WTC11 (cell line): ENCODE data around the gene ABCD4.

Experiments used
- ESRRA ChIP-seq: sonication (generic); formaldehyde crosslinking; IDR thresholded peaks from 2 replicates; pipeline ENCODE4 v1.8.1; 2022; ENCODE audit warnings: mild to moderate bottlenecking, missing genetic modification reagents, borderline replicate concordance
- HMGA2 ChIP-seq: fragments of 250-450 bp; sonication (Bioruptor Pico); IDR thresholded peaks from 2 replicates; pipeline ENCODE4 v1.4.0; 2021; ENCODE audit warnings: mild to moderate bottlenecking, moderate library complexity
- NFYB ChIP-seq: sonication (generic); formaldehyde crosslinking; conservative IDR thresholded peaks from 2 replicates; pipeline ENCODE4 v1.8.0; 2022; ENCODE audit warnings: low read depth, missing genetic modification reagents
- NR2C2 ChIP-seq: sonication (generic); formaldehyde crosslinking; IDR thresholded peaks from 2 replicates; pipeline ENCODE4 v1.8.0; 2022; ENCODE audit warnings: mild to moderate bottlenecking, missing genetic modification reagents
- NR3C1 ChIP-seq: sonication (generic); formaldehyde crosslinking; conservative IDR thresholded peaks from 2 replicates; pipeline ENCODE4 v1.8.1; 2023; ENCODE audit warnings: low read depth, mild to moderate bottlenecking, missing genetic modification reagents
- TCF7 ChIP-seq: sonication (generic); formaldehyde crosslinking; IDR thresholded peaks from 2 replicates; pipeline ENCODE4 v1.8.0; 2022; ENCODE audit warnings: mild to moderate bottlenecking, low read depth, missing genetic modification reagents, moderate library complexity
- TEAD4 ChIP-seq: sonication (generic); formaldehyde crosslinking; IDR thresholded peaks from 2 replicates; pipeline ENCODE4 v1.8.0; 2022; ENCODE audit warnings: mild to moderate bottlenecking, missing genetic modification reagents
- ZNF423 ChIP-seq: fragments of 250-450 bp; sonication (Bioruptor Pico); IDR thresholded peaks from 2 replicates; pipeline ENCODE4 v2.1.2; 2022; ENCODE audit warnings: mild to moderate bottlenecking, moderate library complexity
- TF ChIP-seq, protein P1 (sequence below): sonication (generic); formaldehyde crosslinking; conservative IDR thresholded peaks from 2 replicates; pipeline ENCODE4 v1.8.1; 2022; ENCODE audit warnings: mild to moderate bottlenecking, missing genetic modification reagents
- TF ChIP-seq, protein P2 (sequence below): fragments of 200-600 bp; IDR thresholded peaks from 2 replicates; pipeline ENCODE4 v1.8.0; 2022; ENCODE audit warnings: antibody characterized with exemption

- TF ChIP-seq, protein P1, sequence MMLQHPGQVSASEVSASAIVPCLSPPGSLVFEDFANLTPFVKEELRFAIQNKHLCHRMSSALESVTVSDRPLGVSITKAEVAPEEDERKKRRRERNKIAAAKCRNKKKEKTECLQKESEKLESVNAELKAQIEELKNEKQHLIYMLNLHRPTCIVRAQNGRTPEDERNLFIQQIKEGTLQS (CRISPR knock-in tag): no peak
- TF ChIP-seq, protein P2, sequence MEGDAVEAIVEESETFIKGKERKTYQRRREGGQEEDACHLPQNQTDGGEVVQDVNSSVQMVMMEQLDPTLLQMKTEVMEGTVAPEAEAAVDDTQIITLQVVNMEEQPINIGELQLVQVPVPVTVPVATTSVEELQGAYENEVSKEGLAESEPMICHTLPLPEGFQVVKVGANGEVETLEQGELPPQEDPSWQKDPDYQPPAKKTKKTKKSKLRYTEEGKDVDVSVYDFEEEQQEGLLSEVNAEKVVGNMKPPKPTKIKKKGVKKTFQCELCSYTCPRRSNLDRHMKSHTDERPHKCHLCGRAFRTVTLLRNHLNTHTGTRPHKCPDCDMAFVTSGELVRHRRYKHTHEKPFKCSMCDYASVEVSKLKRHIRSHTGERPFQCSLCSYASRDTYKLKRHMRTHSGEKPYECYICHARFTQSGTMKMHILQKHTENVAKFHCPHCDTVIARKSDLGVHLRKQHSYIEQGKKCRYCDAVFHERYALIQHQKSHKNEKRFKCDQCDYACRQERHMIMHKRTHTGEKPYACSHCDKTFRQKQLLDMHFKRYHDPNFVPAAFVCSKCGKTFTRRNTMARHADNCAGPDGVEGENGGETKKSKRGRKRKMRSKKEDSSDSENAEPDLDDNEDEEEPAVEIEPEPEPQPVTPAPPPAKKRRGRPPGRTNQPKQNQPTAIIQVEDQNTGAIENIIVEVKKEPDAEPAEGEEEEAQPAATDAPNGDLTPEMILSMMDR: no peak
- TF ChIP-seq TEAD4 (CRISPR knock-in tag): no peak
- no peak for TF ChIP-seq ZNF423
- TF ChIP-seq TCF7 (CRISPR knock-in tag): no peak
- no peak for TF ChIP-seq ESRRA
- TF ChIP-seq NFYB (CRISPR knock-in tag): no peak
- no peak for TF ChIP-seq NR2C2
- TF ChIP-seq HMGA2 (CRISPR knock-in tag): no peak
- TF ChIP-seq NR3C1 (CRISPR knock-in tag): no peak
Observed at GRCh38 chr14:74265301-74265965, 37.3 kb downstream of the ABCD4 start.
